ENCODE measurements around the gene FRMD4B. TPM values are rescaled to one million over a fixed set of nuclear protein-coding genes. Genes with fewer than 3 reads are reported as not detected.

Gene FRMD4B
- total and polyA plus RNA-seq, 2 donors (not counting 3 experiments of a cell fraction or from before 2014, with no cell fraction given): 66.4 to 89.7 TPM

DNA sequence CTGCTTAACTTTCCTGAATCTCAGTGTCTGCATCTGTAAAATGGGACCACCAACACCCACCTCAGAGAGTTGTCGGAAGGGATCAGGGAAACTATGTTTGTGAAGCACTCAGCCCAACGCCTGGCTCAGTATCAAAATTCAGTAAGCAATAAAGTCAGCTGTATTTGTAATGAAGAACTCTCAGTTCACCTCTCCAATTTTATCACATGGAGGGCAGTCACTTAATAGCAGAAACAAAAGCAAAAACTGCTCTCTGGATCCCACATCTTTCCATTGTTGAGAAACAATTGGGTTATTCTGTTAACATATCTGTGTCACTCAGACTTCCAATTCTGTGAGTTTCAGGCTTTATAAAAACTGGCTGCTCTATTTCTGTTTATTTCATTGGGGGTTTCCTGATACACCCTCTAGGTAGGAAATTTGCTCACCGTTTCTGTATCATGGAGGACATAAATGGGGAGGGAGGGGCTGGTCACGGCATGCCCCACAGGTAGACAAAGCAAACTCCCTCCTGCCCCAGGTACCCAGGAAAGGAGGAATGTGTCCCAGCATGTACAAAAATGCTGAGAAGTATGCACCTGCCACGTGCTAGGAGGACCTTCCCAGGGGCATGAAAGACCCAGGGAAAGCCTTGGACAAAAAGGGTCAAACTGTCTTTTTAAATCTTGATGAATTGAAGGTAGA, 182.1 kb downstream of the FRMD4B start:
- ChIA-PET POLR2A (no interaction called here), CTCF (interaction anchor here (0.7 kb wide), 1 partner anchor 19 kb away, joined by 3 read pairs; no protein-coding TSS in a partner anchor)
- no TSS peak for BruUV-seq (replicated peaks)
- DNase-seq (ENCODE audit: low read depth, low spot score) (no peak), FAIRE-seq (no peak)
- H3K36me3 ChIP-seq (ENCODE audit: control insufficient read depth in 2 of 2, extremely low read depth in 1 of 2, insufficient read depth in 2 of 2, low read length in 2 of 2): no peaks in the 10 kb centered on the region
- no peak overlapping the region for H3K4me3 ChIP-seq (replicated peaks in 1 of 3; ENCODE audit: insufficient read depth in 1 of 3, low read depth in 1 of 3, low read length in 3 of 3)
- intact Hi-C loops (cut with micrococcal nuclease) (no loop called here), dilution Hi-C loops (cut with MboI; ENCODE audit: extremely low pct_ligation_motif_present, low sequenced_read_pairs) (no loop called here)
- H3K9me1 ChIP-seq (replicated peaks; ENCODE audit: control insufficient read depth, extremely low read depth, insufficient read depth, low read length): no peaks in the 10 kb centered on the region
- no peak overlapping the region for H2AFZ ChIP-seq (ENCODE audit: low read depth, low read length)
- no peaks in the 10 kb centered on the region for H3K9me3 ChIP-seq (replicated peaks; ENCODE audit: control insufficient read depth, insufficient read depth, low read length)
- H3K27ac ChIP-seq (ENCODE audit: insufficient read depth, low read depth, low read length): peak overlapping the region; percentile 68
- H3K79me2 ChIP-seq (ENCODE audit: control insufficient read depth, insufficient read depth, low read length): no peaks in the 10 kb centered on the region
- H3K4me2 ChIP-seq (ENCODE audit: insufficient read depth, low read length): no peak overlapping the region
- no peak overlapping the region for H3K9ac ChIP-seq (replicated peaks; ENCODE audit: extremely low read depth, insufficient read depth, low read length)
- peaks cover 35% of the 10 kb centered on the region for H3K4me1 ChIP-seq (ENCODE audit: control insufficient read depth, extremely low read depth, insufficient read depth, low read length)
- TF ChIP-seq POLR2AphosphoS5 (IDR thresholded peaks at IDR 0.05; ENCODE audit: insufficient read depth, low read depth, low read length): no peak
- TF ChIP-seq, protein P1, sequence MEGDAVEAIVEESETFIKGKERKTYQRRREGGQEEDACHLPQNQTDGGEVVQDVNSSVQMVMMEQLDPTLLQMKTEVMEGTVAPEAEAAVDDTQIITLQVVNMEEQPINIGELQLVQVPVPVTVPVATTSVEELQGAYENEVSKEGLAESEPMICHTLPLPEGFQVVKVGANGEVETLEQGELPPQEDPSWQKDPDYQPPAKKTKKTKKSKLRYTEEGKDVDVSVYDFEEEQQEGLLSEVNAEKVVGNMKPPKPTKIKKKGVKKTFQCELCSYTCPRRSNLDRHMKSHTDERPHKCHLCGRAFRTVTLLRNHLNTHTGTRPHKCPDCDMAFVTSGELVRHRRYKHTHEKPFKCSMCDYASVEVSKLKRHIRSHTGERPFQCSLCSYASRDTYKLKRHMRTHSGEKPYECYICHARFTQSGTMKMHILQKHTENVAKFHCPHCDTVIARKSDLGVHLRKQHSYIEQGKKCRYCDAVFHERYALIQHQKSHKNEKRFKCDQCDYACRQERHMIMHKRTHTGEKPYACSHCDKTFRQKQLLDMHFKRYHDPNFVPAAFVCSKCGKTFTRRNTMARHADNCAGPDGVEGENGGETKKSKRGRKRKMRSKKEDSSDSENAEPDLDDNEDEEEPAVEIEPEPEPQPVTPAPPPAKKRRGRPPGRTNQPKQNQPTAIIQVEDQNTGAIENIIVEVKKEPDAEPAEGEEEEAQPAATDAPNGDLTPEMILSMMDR (IDR thresholded peaks at IDR 0.05; ENCODE audit: extremely low read depth in 1 of 2, insufficient read depth in 1 of 2, low read depth in 1 of 2, low read length in 2 of 2): no peak
- TF ChIP-seq MYC (IDR thresholded peaks at IDR 0.05; ENCODE audit: low read depth, low read length): no peak
- no peak for TF ChIP-seq EZH2 (IDR thresholded peaks at IDR 0.05; ENCODE audit: borderline replicate concordance, low read depth, low read length, severe bottlenecking)
- no peak for TF ChIP-seq POLR2A (IDR thresholded peaks at IDR 0.05; ENCODE audit: low read depth, low read length)
- no peak for TF ChIP-seq FOS (IDR thresholded peaks at IDR 0.05; ENCODE audit: borderline replicate concordance, insufficient read depth, low read length)
- TF ChIP-seq JUN (IDR thresholded peaks at IDR 0.05; ENCODE audit: borderline replicate concordance, insufficient read depth, insufficient read length, low read depth): no peak
- TF ChIP-seq, protein P2, sequence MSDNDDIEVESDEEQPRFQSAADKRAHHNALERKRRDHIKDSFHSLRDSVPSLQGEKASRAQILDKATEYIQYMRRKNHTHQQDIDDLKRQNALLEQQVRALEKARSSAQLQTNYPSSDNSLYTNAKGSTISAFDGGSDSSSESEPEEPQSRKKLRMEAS (IDR thresholded peaks at IDR 0.05; ENCODE audit: insufficient read depth, insufficient read length): no peak
- TF ChIP-seq GATA2 (IDR thresholded peaks at IDR 0.05; ENCODE audit: insufficient read depth, insufficient read length, low read depth, low read length): no peak
- no peaks in the 10 kb centered on the region for H4K20me1 ChIP-seq (replicated peaks; ENCODE audit: control insufficient read depth, extremely low read depth, insufficient read depth, low read length)
- no peaks in the 10 kb centered on the region for H3K27me3 ChIP-seq (ENCODE audit: control insufficient read depth in 2 of 2, insufficient read depth in 2 of 2, low read length in 2 of 2)

All from endothelial cell of umbilical vein (primary cell).